H1 (cell line): Measurements from ENCODE around the gene RICTOR. TPM values are rescaled to one million over a fixed set of nuclear protein-coding genes. Genes with fewer than 3 reads are reported as not detected.

Source experiments
- CTCF ChIA-PET: fragments of 300-600 bp; sonication (Branson Sonifier 250); formaldehyde crosslinking; loops from one replicate; lab custom pipeline; 2021; ENCODE audit not compliant: partially characterized antibody; lab: Charles Lee
- POLR2A ChIA-PET: fragments of 300-600 bp; sonication (Branson Sonifier 250); formaldehyde crosslinking; loops from one replicate; lab custom pipeline; 2021; ENCODE audit warnings: inconsistent platforms; ENCODE audit not compliant: partially characterized antibody; lab: Charles Lee
- DNase-seq, 2 experiments: peaks; one replicate each; pipeline versions ENCODE4 v3.0.0 to v3.0.0-alpha.2; 2010 to 2022; ENCODE audit warnings: low spot score in 2 of 2, low read depth in 1 of 2, mixed read lengths in 1 of 2
- FAIRE-seq: peaks from 2 replicates; lab custom pipeline; 2011; peaks lifted over from hg19 to GRCh38; lab: Jason Lieb, UNC
- H2AFZ ChIP-seq: 2 replicates; pipeline ENCODE4 v1.8.1; 2012; ENCODE audit warnings: low read length, inconsistent platforms
- H2AK5ac ChIP-seq: 2 replicates; pipeline ENCODE4 v1.6.1; 2013; ENCODE audit warnings: low read depth, low read length
- H2BK120ac ChIP-seq: replicated peaks from 2 replicates; pipeline ENCODE3; 2013; ENCODE audit warnings: low read depth, low read length, inconsistent platforms
- H2BK12ac ChIP-seq: 2 replicates; pipeline ENCODE4 v1.6.1; 2013; ENCODE audit warnings: low read depth, low read length
- H2BK15ac ChIP-seq: 2 replicates; pipeline ENCODE4 v1.6.1; 2013; ENCODE audit warnings: low read length
- H2BK20ac ChIP-seq: 2 replicates; pipeline ENCODE4 v1.6.1; 2013; ENCODE audit warnings: low read length
- H2BK5ac ChIP-seq: 2 replicates; pipeline ENCODE4 v1.6.1; 2013; ENCODE audit warnings: low read depth, low read length
- H3K14ac ChIP-seq: 2 replicates; pipeline ENCODE4 v1.6.1; 2013; ENCODE audit warnings: inconsistent platforms; ENCODE audit not compliant: insufficient read length
- H3K18ac ChIP-seq: 2 replicates; pipeline ENCODE4 v1.6.1; 2013; ENCODE audit warnings: low read length; ENCODE audit errors: extremely low read depth
- H3K23ac ChIP-seq: 2 replicates; pipeline ENCODE4 v1.6.1; 2013; ENCODE audit warnings: inconsistent platforms; ENCODE audit not compliant: insufficient read length
- H3K23me2 ChIP-seq: 2 replicates; pipeline ENCODE4 v1.6.1; 2013; ENCODE audit warnings: low read depth, low read length
- H3K27ac ChIP-seq: 2 replicates; pipeline ENCODE4 v1.6.1; 2011; ENCODE audit warnings: low read depth, low read length, inconsistent platforms
- H3K27me3 ChIP-seq, 4 experiments: replicated peaks in 1 of 4; 1 replicate in 1 of 4; 2 replicates in 3 of 4; pipeline versions ENCODE4 v1.6.1 to v1.8.1; 2011 to 2013; ENCODE audit warnings: low read length in 3 of 4, mild to moderate bottlenecking in 3 of 4, inconsistent platforms in 2 of 4, mixed read lengths in 2 of 4, moderate library complexity in 1 of 4; ENCODE audit not compliant: control insufficient read depth in 3 of 4, insufficient read depth in 3 of 4; ENCODE audit errors: extremely low read depth in 1 of 4
- H3K36me3 ChIP-seq, 4 experiments: 2 replicates each; pipeline versions ENCODE4 v1.6.1 to v1.8.1; 2011 to 2013; ENCODE audit warnings: mild to moderate bottlenecking in 4 of 4, low read length in 3 of 4, moderate library complexity in 2 of 4, control low read depth in 1 of 4, inconsistent platforms in 1 of 4; ENCODE audit not compliant: insufficient read depth in 4 of 4, control insufficient read depth in 2 of 4
- H3K4ac ChIP-seq: replicated peaks from 2 replicates; pipeline ENCODE3; 2013; ENCODE audit warnings: low read length, low read depth, mixed read lengths, inconsistent platforms; ENCODE audit not compliant: insufficient read length
- H3K4me1 ChIP-seq, 4 experiments: replicated peaks in 1 of 4; 1 replicate in 1 of 4; 2 replicates in 3 of 4; pipeline versions ENCODE4 v1.6.1 to v1.8.1; 2011 to 2013; ENCODE audit warnings: low read length in 3 of 4, inconsistent platforms in 2 of 4, mixed read lengths in 1 of 4; ENCODE audit not compliant: insufficient read depth in 4 of 4, control insufficient read depth in 3 of 4
- H3K4me2 ChIP-seq, 2 experiments: 2 replicates each; pipeline versions ENCODE4 v1.6.1 to v1.8.1; 2011 to 2013; ENCODE audit warnings: low read depth in 2 of 2, low read length in 2 of 2, control low read depth in 1 of 2, inconsistent platforms in 1 of 2, mild to moderate bottlenecking in 1 of 2; ENCODE audit not compliant: insufficient read depth in 1 of 2
- H3K4me3 ChIP-seq, 4 experiments: fragments of 200-600, 300-600 bp in 1 of 4; sonication (generic), shearing (Covaris generic), sonication (Bioruptor Twin) in 1 of 4; 2 replicates each; pipeline versions ENCODE4 v1.5.1 to v1.8.1; 2011 to 2016; ENCODE audit warnings: low read length in 4 of 4, low read depth in 3 of 4, control low read depth in 2 of 4, inconsistent platforms in 2 of 4, mild to moderate bottlenecking in 2 of 4, mixed read lengths in 1 of 4, moderate library complexity in 1 of 4; ENCODE audit not compliant: insufficient read depth in 2 of 4; ENCODE audit errors: extremely low read depth in 1 of 4
- H3K56ac ChIP-seq: replicated peaks from 2 replicates; pipeline ENCODE3; 2013; ENCODE audit warnings: low read depth, mild to moderate bottlenecking, mixed read lengths, low read length, inconsistent platforms; ENCODE audit not compliant: insufficient read length
- H3K79me1 ChIP-seq: 2 replicates; pipeline ENCODE4 v1.6.1; 2013; ENCODE audit warnings: low read depth, low read length, control low read depth
- H3K79me2 ChIP-seq, 2 experiments: 2 replicates each; pipeline versions ENCODE4 v1.6.1 to v1.8.1; 2012 to 2013; ENCODE audit warnings: low read length in 2 of 2, mild to moderate bottlenecking in 2 of 2, inconsistent platforms in 1 of 2; ENCODE audit not compliant: insufficient read depth in 2 of 2, control insufficient read depth in 1 of 2
- H3K9ac ChIP-seq, 4 experiments: replicated peaks in 1 of 4; 1 replicate in 1 of 4; 2 replicates in 3 of 4; pipeline versions ENCODE4 v1.6.1 to v1.8.1; 2011 to 2013; ENCODE audit warnings: low read depth in 3 of 4, low read length in 3 of 4, control low read depth in 2 of 4, mild to moderate bottlenecking in 2 of 4, moderate library complexity in 2 of 4, inconsistent platforms in 1 of 4; ENCODE audit errors: extremely low read depth in 1 of 4
- H3K9me3 ChIP-seq, 2 experiments: 2 replicates each; pipeline versions ENCODE4 v1.6.1 to v1.8.1; 2012 to 2013; ENCODE audit warnings: mild to moderate bottlenecking in 2 of 2, moderate library complexity in 2 of 2, control low read depth in 1 of 2, inconsistent platforms in 1 of 2, low read depth in 1 of 2, low read length in 1 of 2, mixed read lengths in 1 of 2; ENCODE audit not compliant: insufficient read depth in 2 of 2
- H4K20me1 ChIP-seq, 2 experiments: replicated peaks in 1 of 2; 2 replicates each; pipeline versions ENCODE3 to v1.8.1; 2011 to 2013; ENCODE audit warnings: inconsistent platforms in 2 of 2, low read length in 2 of 2, mild to moderate bottlenecking in 1 of 2; ENCODE audit not compliant: insufficient read depth in 2 of 2, control insufficient read depth in 1 of 2
- H4K5ac ChIP-seq: 2 replicates; pipeline ENCODE4 v1.6.1; 2013; ENCODE audit warnings: low read length, low read depth, mixed read lengths, inconsistent platforms; ENCODE audit not compliant: insufficient read length
- H4K8ac ChIP-seq: 2 replicates; pipeline ENCODE4 v1.8.0; 2013; ENCODE audit warnings: mild to moderate bottlenecking, moderate library complexity, low read length, inconsistent platforms; ENCODE audit not compliant: insufficient read depth; ENCODE audit errors: extremely low read depth
- H4K91ac ChIP-seq: replicated peaks from 2 replicates; pipeline ENCODE3; 2013; ENCODE audit warnings: low read length, mixed read lengths, inconsistent platforms; ENCODE audit not compliant: insufficient read length
- BRCA1 ChIP-seq: IDR thresholded peaks from 2 replicates; pipeline ENCODE4 v1.6.1; 2012; ENCODE audit warnings: low read depth, low read length, improper control_type of control experiment
- CTBP2 ChIP-seq: IDR thresholded peaks from 2 replicates; pipeline ENCODE4 v1.7.0; 2011; ENCODE audit warnings: borderline replicate concordance, mild to moderate bottlenecking, moderate library complexity, mixed read lengths, low read length; ENCODE audit not compliant: insufficient read depth, insufficient read length
- GABPA ChIP-seq: IDR thresholded peaks from 2 replicates; pipeline ENCODE4 v1.6.1; 2011; ENCODE audit warnings: mild to moderate bottlenecking, low read length, moderate library complexity, borderline replicate concordance; ENCODE audit not compliant: insufficient read depth
- HDAC2 ChIP-seq, 2 experiments: fragments of 300-600 bp in 1 of 2; sonication (generic) in 1 of 2; IDR thresholded peaks; 2 replicates each; pipeline ENCODE4 v1.6.1; 2011 to 2012; ENCODE audit warnings: low read depth in 2 of 2, low read length in 2 of 2, mild to moderate bottlenecking in 2 of 2, moderate library complexity in 2 of 2, borderline replicate concordance in 1 of 2, inconsistent platforms in 1 of 2
- JUND ChIP-seq: IDR thresholded peaks from 2 replicates; pipeline ENCODE4 v1.6.1; 2011; ENCODE audit warnings: mild to moderate bottlenecking, improper control_type of control experiment, low read length
- KDM4A ChIP-seq: IDR thresholded peaks from one replicate; pipeline ENCODE4 v1.7.1; 2012; ENCODE audit warnings: low read depth, mild to moderate bottlenecking, moderate library complexity, low read length, inconsistent platforms; ENCODE audit not compliant: severe bottlenecking
- MAFK ChIP-seq: IDR thresholded peaks from 2 replicates; pipeline ENCODE4 v1.6.1; 2012; ENCODE audit warnings: low read depth, mild to moderate bottlenecking, improper control_type of control experiment, low read length
- NANOG ChIP-seq: IDR thresholded peaks from 2 replicates; pipeline ENCODE4 v1.6.1; 2011; ENCODE audit warnings: low read length, low read depth, mild to moderate bottlenecking, inconsistent platforms; ENCODE audit not compliant: insufficient read depth, poor library complexity, severe bottlenecking
- POLR2A ChIP-seq, 2 experiments: IDR thresholded peaks; 1 replicate in 1 of 2; 2 replicates in 1 of 2; pipeline ENCODE4 v1.6.1; 2011; ENCODE audit warnings: low read depth in 2 of 2, low read length in 2 of 2, mild to moderate bottlenecking in 2 of 2; ENCODE audit errors: control extremely low read depth in 1 of 2
- RFX5 ChIP-seq: IDR thresholded peaks from 2 replicates; pipeline ENCODE4 v1.6.1; 2011; ENCODE audit warnings: low read depth, low read length, improper control_type of control experiment, borderline replicate concordance
- SIN3A ChIP-seq, 2 experiments: IDR thresholded peaks in 1 of 2; conservative IDR thresholded peaks in 1 of 2; 2 replicates each; pipeline ENCODE4 v1.6.1; 2011 to 2012; ENCODE audit warnings: low read length in 2 of 2, improper control_type of control experiment in 1 of 2, low read depth in 1 of 2, mild to moderate bottlenecking in 1 of 2
- SP1 ChIP-seq: IDR thresholded peaks from 2 replicates; pipeline ENCODE4 v1.6.1; 2011; ENCODE audit warnings: low read depth, low read length
- SRF ChIP-seq: IDR thresholded peaks from 2 replicates; pipeline ENCODE4 v1.6.1; 2011; ENCODE audit warnings: mild to moderate bottlenecking, low read depth, low read length, moderate library complexity
- YY1 ChIP-seq: IDR thresholded peaks from 2 replicates; pipeline ENCODE4 v1.6.1; 2011; ENCODE audit warnings: low read depth, mild to moderate bottlenecking, low read length
- WGBS, 2 experiments: shearing (Covaris generic) in 1 of 2; methylation state at CpG; one replicate each; pipeline versions ENCODE4 v1.1.6 to v1.1.7; 2013 to 2015; ENCODE audit warnings: low lambda C conversion rate in 2 of 2, mixed read lengths in 2 of 2, inconsistent platforms in 1 of 2, low coverage in 1 of 2, missing lambda C conversion rate in 1 of 2; ENCODE audit not compliant: insufficient replicate concordance in 2 of 2, insufficient coverage in 1 of 2, insufficient read length in 1 of 2; ENCODE audit errors: extremely low coverage in 1 of 2, missing lambda C conversion rate in 1 of 2; 5-methylcytosine and 5-hydroxymethylcytosine counted together
- polyA plus RNA-seq, 7 experiments: library from polyadenylated mRNA; depleted of rRNA in 3 of 7; stranded (reverse) in 5 of 7; unstranded in 2 of 7; fragments of >200 nt in 5 of 7; fragments of 200-250 nt in 2 of 7; gene quantifications; 1 replicate in 5 of 7; 2 replicates in 1 of 7; 4 replicates in 1 of 7; pipeline versions ENCODE4 v1.2.1 to v1.2.3, GENCODE V29; 2011 to 2013; ENCODE audit warnings: missing spikeins in 2 of 7, mixed read lengths in 2 of 7
- total RNA-seq: library from RNA; stranded (reverse); fragmentation: NEBNext Ultra II Directional; extraction: Animal tissue kit (Norgen Biotek cat#: 25700); gene quantifications from 2 replicates; pipeline ENCODE4 v1.2.1, GENCODE V29; 2021

The RICTOR gene
- total and polyA plus RNA-seq, 2 of the 8 experiments (the other 6 are each of a cell fraction or from before 2014, with no cell fraction given) = 4.3 to 26.6 TPM

GRCh38 chr5:39073767-39074016 is 507 bp downstream of the RICTOR start:
- CTCF ChIA-PET = interaction anchor here (0.9 kb wide), 1 partner anchor 38 kb away, joined by 3 read pairs; no protein-coding TSS in a partner anchor
- Histone ChIP-seq H2AFZ (peak overlapping the region; percentile 70; the same call in 1 of the 2 replicates), H2BK12ac (no peak overlapping the region; the same call in 1 of the 2 replicates)
- TF ChIP-seq RFX5 (no peak), SRF (no peak), YY1 (no peak), POLR2A (IDR thresholded peaks at IDR 0.05; ENCODE audit: control extremely low read depth in 1 of 2, low read depth in 2 of 2, low read length in 2 of 2) (peak in 1 of 2 experiments; percentile 58; a peak in 2 of 3 replicates), KDM4A (no peak), CTBP2 (no peak), SP1 (no peak), SIN3A (conservative IDR thresholded peaks at IDR 0.05 in 1 of 2, IDR thresholded peaks at IDR 0.05 in 1 of 2; ENCODE audit: low read depth in 1 of 2, low read length in 2 of 2) (peak in 1 of 2 experiments; percentile 39; a peak in 2 of 4 replicates), NANOG (no peak), GABPA (no peak), BRCA1 (no peak), HDAC2 (IDR thresholded peaks at IDR 0.05; ENCODE audit: borderline replicate concordance in 1 of 2, low read depth in 2 of 2, low read length in 2 of 2) (no peak), MAFK (no peak), JUND (no peak)

More at GRCh38 chr5:39073767-39074016, 507 bp downstream of the RICTOR start:
- peak overlapping the region; percentile 92 for H4K5ac ChIP-seq
- no peak for DNase-seq
- H4K91ac ChIP-seq = peak overlapping the region; percentile 80
- H3K4me1 ChIP-seq = no peaks in the 10 kb centered on the region; a peak in 1 of 7 replicates
- H3K4ac ChIP-seq = no peak overlapping the region
- POLR2A ChIA-PET = interaction anchor here (1.1 to 1.5 kb wide), 2 partner anchors 48 to 227 kb away, joined by 3 to 4 read pairs; no protein-coding TSS in a partner anchor
- H3K18ac ChIP-seq = peak overlapping the region; percentile 60; the same call in 1 of the 2 replicates
- no peaks in the 10 kb centered on the region for H3K9me3 ChIP-seq
- H4K20me1 ChIP-seq = no peaks in the 10 kb centered on the region
- peak overlapping the region; percentile 63 to 98 (median 89) for H3K9ac ChIP-seq
- peaks cover 0 to 41% of the 10 kb centered on the region in 2 experiments; a peak in 3 of 4 replicates for H3K79me2 ChIP-seq
- no peak overlapping the region for H2AK5ac ChIP-seq
- no peak overlapping the region for H2BK20ac ChIP-seq
- no peak overlapping the region for H3K14ac ChIP-seq
- no peak overlapping the region for H2BK120ac ChIP-seq
- no peaks in the 10 kb centered on the region for H3K79me1 ChIP-seq
- H3K56ac ChIP-seq = peak overlapping the region; percentile 84
- no peak overlapping the region for H3K23ac ChIP-seq
- H4K8ac ChIP-seq = peak overlapping the region; percentile 97; the same call in 1 of the 2 replicates
- H2BK15ac ChIP-seq = no peak overlapping the region
- WGBS, 2 experiments = 2% methylated on average over 7 of the region's 29 CpGs; no CpG with 5 or more reads in 1 of the 2 experiments
- H3K27me3 ChIP-seq = no peaks in the 10 kb centered on the region
- peak overlapping the region; percentile 79 to 99 (median 91) for H3K4me3 ChIP-seq
- H3K27ac ChIP-seq = peak overlapping the region; percentile 82
- peak overlapping the region; percentile 74 to 89 for H3K4me2 ChIP-seq
- H2BK5ac ChIP-seq = peak overlapping the region; percentile 88
- no peaks in the 10 kb centered on the region; a peak in 1 of 8 replicates for H3K36me3 ChIP-seq
- H3K23me2 ChIP-seq = peaks cover 10% of the 10 kb centered on the region
- FAIRE-seq = no peak
